Keratinocyte (primary cell): ENCODE results near the gene PTRHD1. TPM values are rescaled to one million over a fixed set of nuclear protein-coding genes. Genes with fewer than 3 reads are reported as not detected.

Experiments used
- DNase-seq: peaks from one replicate; pipeline ENCODE4 v3.0.0-alpha.2; 2011; ENCODE audit warnings: low read depth, missing footprints, low spot score
- FAIRE-seq: peaks from 2 replicates; lab custom pipeline; 2011; peaks lifted over from hg19 to GRCh38; lab: Jason Lieb, UNC
- H2AFZ ChIP-seq: 2 replicates; pipeline ENCODE4 v1.6.0; 2012; ENCODE audit warnings: low read length, control low read depth, inconsistent platforms; ENCODE audit not compliant: control insufficient read depth
- H3K27ac ChIP-seq: 2 replicates; pipeline ENCODE4 v1.5.1; 2011; ENCODE audit warnings: low read length; ENCODE audit not compliant: control insufficient read depth, insufficient read depth
- H3K27me3 ChIP-seq: 3 replicates; pipeline ENCODE4 v1.6.0; 2011; ENCODE audit warnings: low read length; ENCODE audit not compliant: control insufficient read depth, insufficient read depth; ENCODE audit errors: extremely low read depth
- H3K36me3 ChIP-seq, 2 experiments: 2 replicates in 1 of 2; 3 replicates in 1 of 2; pipeline ENCODE4 v1.5.1; 2011; ENCODE audit warnings: low read length in 2 of 2, mild to moderate bottlenecking in 1 of 2; ENCODE audit not compliant: control insufficient read depth in 2 of 2, insufficient read depth in 2 of 2; ENCODE audit errors: extremely low read depth in 1 of 2
- H3K4me1 ChIP-seq: 3 replicates; pipeline ENCODE4 v1.5.1; 2011; ENCODE audit warnings: low read length; ENCODE audit not compliant: control insufficient read depth, insufficient read depth; ENCODE audit errors: extremely low read depth
- H3K4me2 ChIP-seq: 3 replicates; pipeline ENCODE4 v1.6.0; 2011; ENCODE audit warnings: low read depth, low read length; ENCODE audit not compliant: control insufficient read depth, insufficient read depth; ENCODE audit errors: extremely low read depth
- H3K4me3 ChIP-seq, 3 experiments: fragments of 200-600 bp in 1 of 3; sonication (generic) in 1 of 3; 2 replicates in 2 of 3; 3 replicates in 1 of 3; pipeline ENCODE4 v1.5.1; 2011 to 2016; ENCODE audit warnings: low read length in 3 of 3, mild to moderate bottlenecking in 3 of 3, control low read depth in 2 of 3, inconsistent platforms in 1 of 3, low read depth in 1 of 3, mixed read lengths in 1 of 3, mixed run types in 1 of 3, moderate library complexity in 1 of 3; ENCODE audit not compliant: control insufficient read depth in 2 of 3, insufficient read depth in 2 of 3; ENCODE audit errors: extremely low read depth in 1 of 3
- H3K79me2 ChIP-seq: 2 replicates; pipeline ENCODE4 v1.6.0; 2012; ENCODE audit warnings: low read length; ENCODE audit not compliant: control insufficient read depth, insufficient read depth
- H3K9ac ChIP-seq: 3 replicates; pipeline ENCODE4 v1.6.0; 2011; ENCODE audit warnings: low read length; ENCODE audit not compliant: control insufficient read depth, insufficient read depth; ENCODE audit errors: extremely low read depth
- H3K9me1 ChIP-seq: 3 replicates; pipeline ENCODE4 v1.6.0; 2011; ENCODE audit warnings: low read length; ENCODE audit not compliant: control insufficient read depth, insufficient read depth; ENCODE audit errors: extremely low read depth
- H3K9me3 ChIP-seq: 2 replicates; pipeline ENCODE4 v1.5.1; 2012; ENCODE audit warnings: low read depth, low read length; ENCODE audit not compliant: control insufficient read depth
- H4K20me1 ChIP-seq: 3 replicates; pipeline ENCODE4 v1.6.0; 2011; ENCODE audit warnings: low read length; ENCODE audit not compliant: control insufficient read depth, insufficient read depth; ENCODE audit errors: extremely low read depth
- CTCF ChIP-seq, 3 experiments: IDR thresholded peaks in 1 of 3; conservative IDR thresholded peaks in 1 of 3; optimal IDR thresholded peaks in 1 of 3; 2 replicates in 2 of 3; 3 replicates in 1 of 3; pipeline versions ENCODE3 to v1.5.1; 2011; ENCODE audit warnings: low read length in 3 of 3, mild to moderate bottlenecking in 3 of 3, moderate library complexity in 2 of 3, control low read depth in 1 of 3, inconsistent platforms in 1 of 3; ENCODE audit not compliant: insufficient read depth in 2 of 3; ENCODE audit errors: extremely low read depth in 1 of 3
- EZH2 ChIP-seq: IDR thresholded peaks from one replicate; pipeline ENCODE4 v1.6.1; 2012; ENCODE audit warnings: inconsistent platforms, mild to moderate bottlenecking, low read length, moderate library complexity
- dilution Hi-C: fragments of 300-500 bp; cut with MboI; formaldehyde crosslinking; loops from one replicate; pipeline ENCODE4 v1.7.0; 2020; ENCODE audit warnings: low sequenced_read_pairs; ENCODE audit not compliant: extremely low pct_ligation_motif_present
- polyA plus RNA-seq, 5 experiments: library from polyadenylated mRNA; depleted of rRNA in 3 of 5; stranded (reverse) in 3 of 5; stranded (forward) in 1 of 5; unstranded in 1 of 5; fragments of >200 nt; gene quantifications; 1 replicate in 1 of 5; 2 replicates in 3 of 5; 3 replicates in 1 of 5; pipeline versions ENCODE4 v1.2.1 to v1.2.3, GENCODE V29; 2011 to 2012; ENCODE audit warnings: missing spikeins in 2 of 5, low read depth in 1 of 5, low replicate concordance in 1 of 5

Gene PTRHD1
- polyA plus RNA-seq, 1 donor (not counting 4 experiments of a cell fraction or from before 2014, with no cell fraction given) = 36.9 TPM

GRCh38 chr2:24830351-24830750 is 37.2 kb upstream of the PTRHD1 start:
- Histone ChIP-seq H3K9me1 (no peaks in the 10 kb centered on the region), H2AFZ (no peak overlapping the region), H3K9me3 (no peaks in the 10 kb centered on the region), H4K20me1 (no peaks in the 10 kb centered on the region), H3K4me3 (no peak overlapping the region), H3K27ac (no peak overlapping the region), H3K4me2 (no peak overlapping the region), H3K4me1 (peaks cover 4% of the 10 kb centered on the region), H3K9ac (no peak overlapping the region), H3K36me3 (peaks cover 4 to 10% of the 10 kb centered on the region in 2 experiments), H3K79me2 (no peaks in the 10 kb centered on the region), H3K27me3 (no peaks in the 10 kb centered on the region)
- DNase-seq = no peak
- dilution Hi-C loops = no loop called here
- FAIRE-seq = no peak
- TF ChIP-seq CTCF (optimal IDR thresholded peaks at IDR 0.05 in 1 of 3, IDR thresholded peaks at IDR 0.05 in 1 of 3, conservative IDR thresholded peaks at IDR 0.05 in 1 of 3; ENCODE audit: extremely low read depth in 1 of 3, insufficient read depth in 2 of 3, low read length in 3 of 3) (peak in 1 of 3 experiments; percentile 12), EZH2 (no peak)

GRCh38 chr2:24828238-24828996 is 35.2 kb upstream of the PTRHD1 start:
- Histone ChIP-seq H3K4me3 (no peak overlapping the region), H3K9me1 (no peaks in the 10 kb centered on the region), H3K4me1 (no peaks in the 10 kb centered on the region), H3K27ac (no peak overlapping the region), H3K79me2 (no peaks in the 10 kb centered on the region), H4K20me1 (no peaks in the 10 kb centered on the region), H3K9me3 (no peaks in the 10 kb centered on the region), H3K36me3 (peaks cover 1 to 13% of the 10 kb centered on the region in 2 experiments), H3K9ac (no peak overlapping the region), H2AFZ (no peak overlapping the region), H3K4me2 (no peak overlapping the region), H3K27me3 (no peaks in the 10 kb centered on the region)
- dilution Hi-C loops = no loop called here
- FAIRE-seq (no peak), DNase-seq (no peak)
- TF ChIP-seq EZH2 (no peak), CTCF (optimal IDR thresholded peaks at IDR 0.05 in 1 of 3, IDR thresholded peaks at IDR 0.05 in 1 of 3, conservative IDR thresholded peaks at IDR 0.05 in 1 of 3; ENCODE audit: extremely low read depth in 1 of 3, insufficient read depth in 2 of 3, low read length in 3 of 3) (no peak)
